Measurements from ENCODE around the gene GCLC. TPM values are rescaled to one million over a fixed set of nuclear protein-coding genes. Genes with fewer than 3 reads are reported as not detected.

GCLC gene
- total and polyA plus RNA-seq, 10 donors, result 9.2 to 132 (median 60.4) TPM

DNA sequence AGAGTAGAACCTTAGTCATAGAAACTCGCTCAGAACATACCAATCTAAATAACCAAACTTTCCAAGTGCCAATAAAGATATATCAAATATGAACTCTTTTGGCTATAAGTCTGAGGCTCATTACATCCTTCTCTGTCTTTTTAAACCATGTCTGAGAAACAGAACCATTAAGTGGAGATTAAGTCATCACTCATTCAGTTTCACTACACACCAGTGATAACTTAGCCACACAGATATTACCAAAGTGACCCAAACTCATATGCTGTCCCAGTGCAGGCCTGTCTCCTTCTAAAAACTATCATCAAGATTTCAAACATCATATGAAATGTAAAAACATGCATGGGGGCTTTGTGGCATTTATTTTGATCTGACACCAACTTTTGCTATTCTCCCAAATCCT is 12.0 kb downstream of the GCLC start:
- H3K27ac ChIP-seq, result peak overlapping the region in 1 of 8 donors; percentile 55
- WGBS, 5 donors, result 78 to 97% (median 90%) methylated on average over 1 of the region's 1 CpG
- no peaks in the 10 kb centered on the region for H3K27me3 ChIP-seq (replicated peaks in 1 of 7)
- H3K4me1 ChIP-seq, result peaks cover 0 to 51% (median 19%) of the 10 kb centered on the region in 6 donors
- H3K4me3 ChIP-seq, result no peak overlapping the region
- intact Hi-C loops (cut with DNase I; ENCODE audit: low total_unique reads), result loop anchor here (10.0 kb wide), 1 partner anchor 122 kb away; no protein-coding TSS in a partner anchor
- TF ChIP-seq, protein P1, sequence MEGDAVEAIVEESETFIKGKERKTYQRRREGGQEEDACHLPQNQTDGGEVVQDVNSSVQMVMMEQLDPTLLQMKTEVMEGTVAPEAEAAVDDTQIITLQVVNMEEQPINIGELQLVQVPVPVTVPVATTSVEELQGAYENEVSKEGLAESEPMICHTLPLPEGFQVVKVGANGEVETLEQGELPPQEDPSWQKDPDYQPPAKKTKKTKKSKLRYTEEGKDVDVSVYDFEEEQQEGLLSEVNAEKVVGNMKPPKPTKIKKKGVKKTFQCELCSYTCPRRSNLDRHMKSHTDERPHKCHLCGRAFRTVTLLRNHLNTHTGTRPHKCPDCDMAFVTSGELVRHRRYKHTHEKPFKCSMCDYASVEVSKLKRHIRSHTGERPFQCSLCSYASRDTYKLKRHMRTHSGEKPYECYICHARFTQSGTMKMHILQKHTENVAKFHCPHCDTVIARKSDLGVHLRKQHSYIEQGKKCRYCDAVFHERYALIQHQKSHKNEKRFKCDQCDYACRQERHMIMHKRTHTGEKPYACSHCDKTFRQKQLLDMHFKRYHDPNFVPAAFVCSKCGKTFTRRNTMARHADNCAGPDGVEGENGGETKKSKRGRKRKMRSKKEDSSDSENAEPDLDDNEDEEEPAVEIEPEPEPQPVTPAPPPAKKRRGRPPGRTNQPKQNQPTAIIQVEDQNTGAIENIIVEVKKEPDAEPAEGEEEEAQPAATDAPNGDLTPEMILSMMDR (IDR thresholded peaks at IDR 0.05 in 8 of 11, conservative IDR thresholded peaks at IDR 0.05 in 3 of 11), result no peak
- no peak for TF ChIP-seq POLR2AphosphoS5 (IDR thresholded peaks at IDR 0.05)
- TF ChIP-seq POLR2A (IDR thresholded peaks at IDR 0.05), result no peak
- H3K9me3 ChIP-seq, result no peaks in the 10 kb centered on the region
- DNase-seq, result no peak
- peaks cover 0 to 4% (median 0%) of the 10 kb centered on the region in 6 donors for H3K36me3 ChIP-seq

DNA sequence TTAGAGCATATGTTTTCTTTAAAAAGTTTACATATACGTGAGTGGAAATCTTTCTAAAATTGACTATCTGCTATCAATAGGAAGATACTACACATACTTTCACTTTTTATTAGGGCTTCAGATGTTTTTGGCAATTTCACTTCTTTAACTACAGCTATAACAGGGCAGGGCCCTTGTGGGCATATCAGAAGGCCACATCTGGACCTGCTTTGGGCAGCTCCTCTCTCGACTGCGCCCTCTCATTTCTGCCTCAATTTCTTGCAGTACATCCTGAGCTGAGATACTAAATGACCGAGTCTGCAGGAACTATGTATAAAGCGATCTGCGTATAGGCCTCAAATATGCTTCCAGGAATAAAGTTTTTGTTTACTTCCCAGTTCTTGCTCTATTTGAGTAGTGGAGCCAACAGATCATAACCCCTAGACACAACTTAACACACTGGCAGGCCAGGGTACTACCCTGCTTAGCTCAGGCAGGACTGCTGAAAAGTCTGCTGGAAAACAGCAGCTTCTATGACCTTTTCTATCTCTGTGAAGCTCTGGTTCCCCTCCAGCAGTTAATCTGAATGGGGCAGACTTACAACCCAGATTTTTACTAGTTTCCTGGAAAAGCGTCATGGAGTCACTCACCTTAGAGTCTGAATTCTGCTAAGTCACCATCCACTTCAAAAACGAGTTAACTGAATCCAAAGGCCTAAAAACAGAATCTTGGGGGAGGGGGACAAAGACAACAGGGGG is 12.7 kb downstream of the GCLC start:
- Histone ChIP-seq H3K27ac (peak overlapping the region in 5 of 8 donors; percentile 6 to 55 (median 17)), H3K4me1 (peaks cover 0 to 48% (median 19%) of the 10 kb centered on the region in 6 donors), H3K36me3 (peaks cover 0 to 4% (median 0%) of the 10 kb centered on the region in 6 donors), H3K27me3 (replicated peaks in 1 of 7) (no peaks in the 10 kb centered on the region), H3K9me3 (no peaks in the 10 kb centered on the region), H3K4me3 (no peak overlapping the region)
- WGBS, 5 donors, result 51 to 62% (median 58%) methylated on average over 8 of the region's 8 CpGs
- no peak for DNase-seq
- intact Hi-C loops (cut with DNase I; ENCODE audit: low total_unique reads), result loop anchor here (10.0 kb wide), 1 partner anchor 123 kb away; no protein-coding TSS in a partner anchor
- TF ChIP-seq, protein P1 (IDR thresholded peaks at IDR 0.05 in 8 of 11, conservative IDR thresholded peaks at IDR 0.05 in 3 of 11), result no peak
- TF ChIP-seq POLR2A (IDR thresholded peaks at IDR 0.05) (no peak), POLR2AphosphoS5 (IDR thresholded peaks at IDR 0.05) (no peak)

DNA sequence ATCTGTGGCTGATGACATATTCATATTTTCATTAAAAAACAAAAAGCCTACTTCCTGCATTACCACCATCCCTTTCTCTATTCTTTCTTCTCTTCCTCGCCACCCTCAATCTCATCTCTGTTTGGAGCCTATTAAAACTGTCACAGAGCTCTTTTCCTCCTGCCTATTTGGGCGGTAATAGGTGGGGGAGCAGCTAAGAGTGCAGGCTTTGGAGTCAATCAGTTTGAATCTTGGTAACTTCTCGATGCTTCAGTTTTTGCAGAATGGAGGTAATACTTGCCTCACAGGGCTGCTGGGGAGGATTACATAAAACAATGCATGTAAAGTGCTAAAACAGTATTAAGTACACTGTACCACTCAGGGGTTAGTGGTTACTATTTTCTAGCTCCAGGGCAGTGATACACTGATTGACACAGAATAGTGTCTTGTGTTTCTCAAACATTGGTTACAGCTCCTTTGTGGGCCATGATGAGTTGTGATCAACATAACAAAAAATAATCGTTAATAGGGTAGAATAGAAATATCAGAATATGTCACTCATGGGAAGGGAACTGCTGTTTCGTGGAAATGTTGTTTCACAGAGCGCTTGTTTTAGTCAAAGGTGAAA is 14.0 kb downstream of the GCLC start:
- no peak for DNase-seq
- Histone ChIP-seq H3K4me1 (peaks cover 0 to 51% (median 18%) of the 10 kb centered on the region in 6 donors), H3K36me3 (peaks cover 0 to 4% (median 0%) of the 10 kb centered on the region in 6 donors), H3K9me3 (no peaks in the 10 kb centered on the region), H3K4me3 (no peak overlapping the region), H3K27ac (no peak overlapping the region), H3K27me3 (replicated peaks in 1 of 7) (no peaks in the 10 kb centered on the region)
- WGBS, 5 donors, result 84 to 97% (median 94%) methylated on average over 6 of the region's 6 CpGs
- TF ChIP-seq POLR2AphosphoS5 (IDR thresholded peaks at IDR 0.05) (no peak), POLR2A (IDR thresholded peaks at IDR 0.05) (no peak)
- TF ChIP-seq, protein P1 (IDR thresholded peaks at IDR 0.05 in 8 of 11, conservative IDR thresholded peaks at IDR 0.05 in 3 of 11), result no peak
- intact Hi-C loops (cut with DNase I; ENCODE audit: low total_unique reads), result loop anchor here (10.0 kb wide), 1 partner anchor 124 kb away; no protein-coding TSS in a partner anchor

DNA sequence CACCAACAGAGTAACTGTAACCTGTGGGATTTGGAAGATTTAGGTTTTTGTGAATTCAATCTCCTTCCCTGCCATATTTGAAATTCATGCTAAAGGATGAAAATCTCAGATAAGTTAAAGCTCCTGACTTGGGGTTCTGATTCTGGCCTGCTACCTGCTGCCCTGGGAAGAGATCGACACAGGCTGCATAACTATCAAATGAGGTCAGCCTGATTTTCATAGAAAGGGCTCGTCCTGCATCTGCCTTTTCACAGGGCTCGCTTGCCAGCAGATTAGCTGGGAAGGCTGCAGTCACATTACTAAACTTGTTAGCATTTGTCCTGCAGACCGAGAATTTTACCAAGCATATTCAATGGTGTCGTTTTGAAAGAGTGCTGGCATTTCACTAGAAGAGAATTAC is 14.6 kb downstream of the GCLC start:
- Histone ChIP-seq H3K27ac (no peak overlapping the region), H3K4me1 (peaks cover 0 to 55% (median 19%) of the 10 kb centered on the region in 6 donors), H3K9me3 (no peaks in the 10 kb centered on the region), H3K4me3 (no peak overlapping the region), H3K36me3 (peaks cover 0 to 4% (median 0%) of the 10 kb centered on the region in 6 donors), H3K27me3 (replicated peaks in 1 of 7) (no peaks in the 10 kb centered on the region)
- DNase-seq, result no peak
- intact Hi-C loops (cut with DNase I; ENCODE audit: low total_unique reads), result loop anchor here (10.0 kb wide), 1 partner anchor 124 kb away; no protein-coding TSS in a partner anchor
- 89 to 97% (median 95%) methylated on average over 5 of the region's 5 CpGs for WGBS, 5 donors
- TF ChIP-seq POLR2AphosphoS5 (IDR thresholded peaks at IDR 0.05) (no peak), POLR2A (IDR thresholded peaks at IDR 0.05) (no peak)
- TF ChIP-seq, protein P1 (IDR thresholded peaks at IDR 0.05 in 8 of 11, conservative IDR thresholded peaks at IDR 0.05 in 3 of 11), result no peak

All from spleen (tissue), 11 donors.